CD4-positive, alpha-beta T cell treated with Interleukin-17A for 4 hours (primary cell): Measurements from ENCODE around the gene ADAMTS6.

Source experiments
- DNase-seq: peaks from one replicate; pipeline ENCODE4 v3.0.0-alpha.2; 2020; ENCODE audit warnings: mixed read lengths

Gene ADAMTS6

DNA sequence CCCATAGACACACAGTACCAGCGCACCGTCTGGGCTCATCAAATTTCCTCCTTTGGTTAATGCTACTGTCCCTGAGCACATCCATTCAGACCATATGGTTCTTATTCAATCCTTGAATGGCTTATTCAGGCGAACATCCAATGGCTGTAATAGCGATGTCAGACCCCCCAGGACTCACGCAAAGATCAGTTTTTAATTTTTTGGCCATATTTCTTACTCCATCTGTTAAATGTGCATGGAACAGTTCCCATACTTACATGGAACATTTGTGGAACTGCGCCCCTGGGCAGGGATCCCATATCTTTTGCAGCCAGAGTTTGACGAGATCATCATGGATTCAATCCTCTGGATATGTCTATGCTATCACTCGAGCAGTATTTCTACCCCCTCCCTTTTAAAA lies 213.2 kb downstream of the ADAMTS6 start:
- no peak for DNase-seq

GRCh38 chr5:65264420-65264819 lies 217.3 kb downstream of the ADAMTS6 start:
- no peak for DNase-seq

DNA sequence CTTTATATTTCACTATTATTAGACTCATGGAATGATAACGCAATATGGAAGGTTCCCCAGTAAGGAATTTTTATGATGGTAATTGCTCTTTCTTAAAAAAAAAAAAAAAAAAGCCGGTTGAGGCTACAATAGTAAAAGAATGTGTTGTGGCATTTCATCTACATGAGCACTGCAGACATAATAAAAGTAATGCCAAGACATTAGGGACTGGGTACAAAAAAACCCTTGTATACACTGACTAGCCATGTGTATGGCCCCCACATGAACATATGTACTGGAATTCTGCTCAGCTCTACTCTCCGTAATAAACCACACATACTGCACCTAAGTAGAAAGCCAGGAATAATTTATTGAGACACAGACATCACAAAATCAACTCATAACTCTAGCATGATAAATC lies 218.4 kb downstream of the ADAMTS6 start:
- no peak for DNase-seq

DNA sequence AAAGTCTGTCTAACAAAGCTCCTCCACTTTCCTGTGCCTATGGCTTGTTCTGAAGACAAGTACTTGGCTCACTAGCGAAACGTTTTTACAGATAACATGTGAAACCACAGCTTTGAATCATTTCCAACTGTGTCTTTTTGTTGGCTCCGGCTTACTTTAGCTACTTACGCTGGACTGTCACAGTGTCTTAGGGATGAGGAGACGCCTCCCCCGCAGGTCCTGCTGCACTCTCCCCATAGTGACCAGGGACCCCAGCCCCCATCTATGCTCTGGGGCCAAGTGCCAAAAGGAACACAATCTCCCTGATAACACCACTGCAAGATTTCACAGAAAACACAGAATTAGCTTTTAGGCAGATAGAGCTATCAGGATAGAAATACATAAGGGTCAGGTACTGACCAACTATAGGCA lies 219.1 kb downstream of the ADAMTS6 start:
- DNase-seq = no peak

DNA sequence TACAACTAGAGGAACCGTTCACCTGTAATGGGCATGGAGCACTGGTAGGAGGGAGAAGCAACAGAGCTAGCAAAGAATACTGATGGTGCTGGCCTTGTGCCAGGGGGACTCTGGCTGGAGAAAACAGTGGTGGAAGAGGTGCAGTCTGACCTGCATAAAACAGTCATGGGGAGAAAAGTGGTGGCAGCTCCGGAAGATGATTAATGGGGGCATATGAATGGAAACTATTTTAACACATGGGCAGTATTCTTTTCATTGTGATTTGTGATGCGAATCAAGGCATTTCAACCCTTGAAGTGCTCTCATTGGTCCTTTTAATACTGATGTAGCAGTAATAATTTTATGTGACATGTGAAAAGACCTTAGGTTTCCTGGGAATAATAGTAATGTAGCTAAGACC lies 219.6 kb downstream of the ADAMTS6 start:
- no peak for DNase-seq

DNA sequence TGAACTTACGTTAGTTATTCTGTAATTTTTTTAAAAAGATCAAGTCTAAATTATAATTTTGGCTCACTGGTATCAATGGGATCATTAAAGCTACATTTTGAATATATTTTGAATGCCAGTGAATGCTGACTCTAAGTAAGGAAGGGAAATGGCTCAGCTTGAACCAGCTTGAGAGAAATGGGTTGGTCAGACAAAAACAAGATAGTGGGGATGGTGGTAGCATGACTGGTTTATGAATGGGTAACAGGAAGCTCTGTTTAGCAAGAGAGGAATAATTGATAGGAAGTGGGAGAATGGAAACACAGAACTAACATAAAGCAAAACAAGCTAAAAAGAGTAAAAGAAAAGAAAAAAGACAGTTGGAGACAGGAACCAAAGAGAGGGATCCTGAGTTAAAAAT lies 220.2 kb downstream of the ADAMTS6 start:
- DNase-seq = no peak

DNA sequence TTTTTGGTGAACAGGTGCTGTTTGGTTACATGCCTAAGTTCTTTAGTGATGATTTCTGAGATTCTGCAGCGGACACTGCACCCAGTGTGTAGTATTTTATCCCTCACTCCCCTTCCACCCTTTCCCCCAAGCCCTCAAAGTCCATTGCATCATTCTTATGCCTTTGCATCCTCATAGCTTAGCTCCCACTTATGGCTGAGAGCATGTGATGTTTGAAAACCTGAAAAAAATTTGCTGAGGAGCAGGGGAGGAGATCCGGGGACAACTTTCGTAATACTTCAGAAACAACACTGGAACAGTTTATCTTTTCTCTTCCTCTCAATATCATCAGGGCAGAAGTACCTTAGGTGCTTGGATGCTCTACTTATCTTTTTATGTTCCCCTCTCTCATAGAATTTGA lies 226.4 kb downstream of the ADAMTS6 start:
- DNase-seq = no peak

GRCh38 chr5:65252977-65253376 lies 228.7 kb downstream of the ADAMTS6 start:
- no peak for DNase-seq

- DNase-seq = no peak
These were observed 232.8 kb downstream of the ADAMTS6 start for GRCh38 chr5:65248896-65249295.

GRCh38 chr5:65247594-65247993 lies 234.1 kb downstream of the ADAMTS6 start:
- no peak for DNase-seq

DNA sequence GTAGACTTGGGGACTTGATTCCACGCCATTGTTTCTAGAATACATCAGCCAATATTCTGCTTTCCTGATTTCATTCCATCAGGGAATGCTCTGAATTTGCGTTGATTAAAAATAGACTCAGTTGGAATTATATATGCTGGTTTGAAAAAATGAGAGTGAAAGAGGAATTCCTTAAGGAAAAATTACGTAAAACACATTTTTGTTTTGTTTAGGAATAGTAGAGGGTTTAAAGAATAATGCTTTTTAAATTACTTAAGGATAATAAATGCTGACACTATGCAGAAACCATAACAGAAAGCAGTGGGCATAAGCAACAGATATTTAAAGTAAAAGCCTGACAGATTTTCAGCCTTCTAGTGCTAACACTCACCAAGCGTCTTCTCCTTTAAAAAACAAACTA lies 235.0 kb downstream of the ADAMTS6 start:
- no peak for DNase-seq

- DNase-seq = no peak
These were observed 237.7 kb downstream of the ADAMTS6 start for GRCh38 chr5:65244031-65244430.

- no peak for DNase-seq
These were observed 238.6 kb downstream of the ADAMTS6 start for GRCh38 chr5:65243161-65243560.

GRCh38 chr5:65229841-65230240 lies 251.9 kb downstream of the ADAMTS6 start:
- DNase-seq = no peak

GRCh38 chr5:65213921-65214525 lies 267.7 kb downstream of the ADAMTS6 start:
- no peak for DNase-seq

GRCh38 chr5:65209341-65209740 lies 272.4 kb downstream of the ADAMTS6 start:
- DNase-seq = no peak

DNA sequence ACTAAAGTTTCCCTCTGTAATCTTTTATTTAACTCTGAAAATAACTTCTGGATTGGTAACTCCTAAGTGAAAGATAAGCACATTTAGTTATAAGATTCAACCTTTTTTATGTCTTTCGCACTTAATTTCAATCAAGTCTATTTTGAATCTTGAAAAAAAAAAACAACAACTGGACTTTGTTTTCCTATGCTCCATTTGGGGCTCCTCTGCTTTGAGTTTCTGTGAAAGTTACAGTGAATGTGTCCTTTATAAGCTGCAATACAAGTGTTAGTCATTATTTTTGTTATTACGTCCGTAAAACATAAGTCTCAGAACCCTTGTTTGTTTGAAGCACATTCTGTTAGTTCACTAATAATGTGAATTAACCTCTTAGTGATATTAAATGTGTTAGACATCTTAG lies 276.8 kb downstream of the ADAMTS6 start:
- DNase-seq = no peak

DNA sequence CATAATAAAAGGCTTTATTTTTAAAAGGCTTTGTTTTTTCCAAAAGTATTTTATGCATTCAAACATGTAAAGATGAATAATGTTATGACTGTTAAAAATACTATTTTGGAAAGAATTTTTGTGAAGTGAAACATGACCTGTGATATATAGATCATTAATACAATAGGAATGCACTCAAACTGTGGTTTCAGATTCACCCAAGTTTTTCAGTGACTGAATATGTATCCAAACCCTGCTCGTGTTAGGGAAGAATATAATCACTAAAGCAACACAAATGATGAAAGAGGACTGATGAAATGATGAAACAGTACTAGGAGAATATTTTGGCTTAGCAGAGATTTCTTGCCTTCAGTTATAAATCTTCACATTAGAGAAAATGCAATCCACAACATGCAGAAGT lies 278.0 kb downstream of the ADAMTS6 start:
- DNase-seq = no peak

DNA sequence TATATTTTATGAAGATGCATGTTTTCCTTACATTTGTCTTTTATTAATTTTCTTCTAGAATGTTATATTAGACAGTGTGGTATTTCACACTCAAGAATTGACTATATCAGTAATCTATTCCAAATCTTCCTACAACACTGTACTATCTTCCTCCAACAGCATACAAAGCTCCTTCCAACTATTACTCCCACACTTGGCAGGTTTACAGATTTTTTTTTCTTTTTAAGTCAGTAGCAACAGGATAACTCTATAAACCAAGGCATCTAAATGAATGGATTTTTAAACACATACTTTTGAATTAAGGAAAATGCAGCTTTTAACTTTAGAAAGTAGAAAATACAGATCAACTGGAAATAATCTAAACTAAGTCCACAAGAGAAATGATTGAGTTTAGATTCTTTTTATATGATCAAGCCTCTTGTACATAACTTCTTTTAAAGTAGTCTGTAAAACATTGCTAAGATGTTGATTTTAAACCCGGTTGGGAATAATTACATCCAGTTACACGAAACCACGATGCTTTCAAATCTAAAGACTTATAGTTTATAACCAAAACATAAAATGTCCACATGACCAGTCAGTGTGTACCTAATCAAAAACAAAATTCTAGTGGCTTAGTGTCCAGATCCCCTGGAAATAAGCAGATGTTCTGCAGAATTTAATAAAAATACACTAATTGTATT lies 281.6 kb downstream of the ADAMTS6 start:
- no peak for DNase-seq

- DNase-seq = no peak
These were observed 283.1 kb downstream of the ADAMTS6 start for GRCh38 chr5:65198456-65199120.

DNA sequence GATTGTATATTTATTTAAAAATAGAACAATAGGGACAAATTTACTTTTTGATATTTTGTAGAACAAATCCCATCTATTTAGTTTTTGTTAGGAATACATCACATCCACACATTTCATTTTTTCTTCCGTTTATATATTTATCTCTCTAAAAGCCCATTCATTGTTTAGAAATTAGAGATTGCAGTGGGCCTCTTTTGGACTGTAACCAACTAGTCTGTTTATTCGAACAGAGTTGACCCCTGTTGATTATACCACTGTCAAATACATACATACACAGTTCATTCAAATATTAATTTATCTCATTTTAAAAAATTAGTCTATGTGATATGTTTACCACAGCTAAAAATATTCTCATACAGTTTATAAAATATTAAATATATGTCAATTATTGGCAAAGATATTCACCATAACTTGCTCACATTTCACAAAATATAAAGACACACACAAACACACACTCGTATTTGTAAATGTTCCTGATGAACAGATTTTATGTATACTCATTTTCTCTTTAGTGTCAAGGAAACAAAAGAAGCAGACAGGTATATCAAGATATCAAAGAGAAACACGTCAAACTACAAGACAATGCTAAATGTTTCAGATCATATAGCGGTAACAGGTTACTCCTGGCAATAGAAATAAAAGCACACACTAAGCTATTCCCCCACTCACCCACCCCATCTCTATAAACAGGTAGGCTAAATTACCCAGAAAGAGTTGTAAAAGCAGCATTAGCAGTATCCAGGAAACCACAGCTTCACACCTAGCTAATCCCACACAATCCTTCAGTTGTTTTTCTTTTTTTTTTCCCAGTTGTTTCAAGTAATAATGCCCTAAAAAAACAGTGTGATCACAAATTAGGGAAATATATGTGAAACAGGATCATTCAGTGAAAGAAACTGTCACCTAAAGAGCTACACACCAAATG lies 283.9 kb downstream of the ADAMTS6 start:
- no peak for DNase-seq

DNA sequence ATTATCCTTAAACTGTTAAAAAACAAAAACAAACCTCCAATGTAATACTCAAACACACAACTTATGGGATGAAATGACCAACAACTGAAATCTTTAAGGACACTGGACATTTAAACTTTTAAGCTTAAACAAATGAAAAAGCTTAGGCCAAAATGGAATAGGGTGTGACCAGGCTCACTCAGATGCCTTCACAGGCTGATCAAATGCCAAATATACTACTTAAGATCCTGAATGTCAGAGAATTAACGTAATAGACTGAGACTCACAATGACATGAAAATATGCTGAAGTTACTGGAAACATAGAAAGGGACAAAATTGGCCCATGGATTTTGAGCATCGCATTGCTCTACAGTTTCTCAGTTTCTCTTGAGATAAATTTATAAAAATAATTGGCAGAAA lies 286.8 kb downstream of the ADAMTS6 start:
- DNase-seq = no peak

DNA sequence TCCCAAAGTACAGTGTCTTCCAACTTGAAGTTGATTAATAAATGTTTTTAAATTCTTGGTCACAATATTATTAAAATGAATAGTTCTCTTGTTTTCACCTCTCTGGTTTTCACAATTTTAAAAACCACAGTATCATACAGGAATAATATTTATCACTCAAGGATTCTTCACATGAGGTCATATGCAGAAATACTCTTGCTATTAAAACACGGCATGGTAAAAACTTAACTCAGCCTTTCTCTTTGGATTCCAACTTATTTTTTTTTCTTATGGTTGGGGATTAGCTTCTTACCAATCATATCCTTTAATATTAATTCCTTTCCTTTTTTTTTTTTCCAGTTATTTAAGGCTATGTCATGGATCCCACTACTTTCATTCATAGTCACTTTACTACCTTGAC lies 289.4 kb downstream of the ADAMTS6 start:
- no peak for DNase-seq
